ENCODE data around the gene CELA2A. TPM values are rescaled to one million over a fixed set of nuclear protein-coding genes. Genes with fewer than 3 reads are reported as not detected.

The CELA2A gene
- total RNA-seq: not detected in 2 replicates

DNA sequence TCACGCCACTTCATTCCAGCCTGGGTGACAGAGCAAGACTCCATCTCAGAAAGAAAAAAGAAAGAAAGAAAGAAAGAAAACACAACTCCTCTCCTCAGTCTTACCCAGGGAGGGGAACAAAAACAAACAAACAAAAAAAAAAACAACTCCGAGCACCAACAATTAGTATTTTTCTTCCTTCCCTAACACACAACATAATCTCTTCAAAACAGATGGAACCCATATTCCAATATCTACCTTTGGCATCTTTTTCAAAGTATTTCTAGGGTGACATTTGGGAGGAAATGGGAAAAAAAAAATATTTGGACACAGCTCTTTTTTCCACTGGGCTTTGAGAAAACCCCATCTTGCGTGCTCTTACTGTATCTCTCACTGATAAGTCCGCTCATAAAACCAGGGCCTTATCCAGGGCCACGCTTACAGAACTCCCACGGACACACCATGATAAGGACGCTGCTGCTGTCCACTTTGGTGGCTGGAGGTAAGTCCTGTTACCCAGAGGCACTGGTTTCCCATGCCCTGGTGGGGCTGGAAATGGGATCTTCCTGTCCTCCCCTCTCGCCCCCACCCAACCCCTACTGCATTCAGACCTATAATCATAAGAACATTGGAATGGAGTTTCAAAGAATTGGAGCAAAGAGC lies at the start of gene CELA2A:
TSS of gene CELA2A (plus strand) at position 420 of the 642 bp plus-strand sequence. CDS start at position 442, 22 bp downstream.
- no peak for DNase-seq

- no peak for DNase-seq
Observed at GRCh38 chr1:15407580-15407979, 49.0 kb upstream of the CELA2A start.

DNA sequence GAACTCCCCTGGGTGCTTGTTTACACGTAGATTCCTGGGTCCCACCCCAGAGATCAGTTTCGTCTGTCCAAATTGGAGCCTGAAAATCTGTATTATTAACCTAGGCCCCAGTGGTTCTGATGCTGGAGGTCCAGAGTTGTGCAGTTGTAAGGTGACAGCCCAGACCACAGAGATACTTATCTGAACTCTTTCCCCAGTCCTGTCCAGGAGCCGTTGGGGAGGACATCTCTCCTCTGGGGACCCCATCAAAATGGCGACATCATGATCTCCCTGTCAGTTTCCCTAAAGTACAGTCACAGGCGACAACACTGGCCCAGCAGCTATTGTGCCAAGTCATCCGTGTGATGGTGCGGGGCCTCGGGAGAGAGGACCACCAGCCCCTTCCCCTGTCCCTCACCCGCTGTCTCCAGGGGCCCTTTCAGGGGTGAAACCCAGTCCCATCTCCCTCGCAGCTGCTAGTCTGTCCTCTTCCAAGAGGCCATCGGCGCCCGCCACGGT lies 47.6 kb upstream of the CELA2A start:
- no peak for DNase-seq

DNA sequence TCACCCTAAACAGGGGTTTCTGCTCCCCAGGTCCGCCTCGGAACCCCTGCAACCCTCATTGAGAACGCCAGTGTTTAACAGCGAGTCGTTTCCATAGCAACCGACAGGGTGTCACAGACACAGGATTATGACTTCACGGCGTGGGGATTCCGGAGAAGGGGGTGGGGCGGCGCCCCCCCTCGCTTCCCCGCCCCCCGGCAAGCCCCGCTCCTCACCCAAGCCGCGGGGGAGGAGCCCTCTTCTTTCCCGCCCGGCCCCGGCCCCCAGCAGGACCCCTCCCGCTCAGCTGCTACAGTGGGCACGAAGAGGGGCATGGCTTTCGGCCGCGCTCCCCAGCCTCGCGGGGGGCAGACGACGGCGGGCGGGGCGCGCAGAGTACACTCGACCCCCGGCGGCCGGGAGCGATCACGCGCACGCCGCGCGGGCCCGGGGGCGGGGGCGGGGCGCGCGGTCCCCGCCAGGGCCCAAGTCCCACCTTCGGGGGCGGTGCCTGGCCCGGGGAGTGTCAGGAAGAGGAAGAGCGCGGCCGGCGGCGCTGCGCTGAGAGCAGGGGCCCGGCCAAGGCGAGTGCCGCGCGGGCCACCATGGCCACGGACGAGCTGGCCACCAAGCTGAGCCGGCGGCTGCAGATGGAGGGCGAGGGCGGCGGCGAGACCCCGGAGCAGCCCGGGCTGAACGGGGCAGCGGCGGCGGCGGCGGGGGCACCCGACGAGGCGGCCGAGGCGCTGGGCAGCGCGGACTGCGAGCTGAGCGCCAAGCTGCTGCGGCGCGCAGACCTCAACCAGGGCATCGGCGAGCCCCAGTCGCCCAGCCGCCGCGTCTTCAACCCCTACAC lies 46.9 kb upstream of the CELA2A start, which contains the start of gene EFHD2:
TSS of gene EFHD2 (plus strand) at position 501 of the 835 bp plus-strand sequence. CDS start at position 585, 84 bp downstream.
- DNase-seq: peak; percentile 83

DNA sequence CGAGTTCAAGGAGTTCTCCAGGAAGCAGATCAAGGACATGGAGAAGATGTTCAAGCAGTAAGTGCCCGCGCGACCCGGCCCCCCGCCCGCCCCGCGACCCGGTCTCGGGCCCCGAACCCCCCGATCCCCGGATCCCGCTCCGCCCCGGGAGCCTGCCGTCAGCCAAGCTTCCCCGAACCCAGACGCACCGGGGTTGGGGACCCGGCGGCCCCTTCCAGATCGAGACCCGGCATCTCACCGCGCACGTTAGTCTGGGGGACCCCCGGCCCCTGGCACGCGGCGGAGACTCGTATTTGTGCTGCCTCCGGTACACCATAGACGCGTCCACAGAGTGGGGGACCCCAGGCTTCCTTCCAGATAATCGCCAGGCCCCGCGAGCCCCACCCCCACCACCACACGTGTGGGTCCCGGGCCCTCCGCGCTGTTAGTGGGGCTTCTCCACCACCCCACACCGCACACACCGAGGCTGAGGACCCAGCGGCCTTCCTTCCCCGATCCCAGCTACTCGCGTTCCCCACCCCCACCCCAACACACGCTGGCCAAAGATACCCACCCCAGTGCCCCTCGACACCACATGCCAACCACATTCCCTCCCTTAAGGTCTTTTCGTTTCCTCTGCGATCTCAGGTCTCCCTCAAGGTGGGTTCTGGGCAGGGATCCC lies 46.2 kb upstream of the CELA2A start:
- DNase-seq: no peak

DNA sequence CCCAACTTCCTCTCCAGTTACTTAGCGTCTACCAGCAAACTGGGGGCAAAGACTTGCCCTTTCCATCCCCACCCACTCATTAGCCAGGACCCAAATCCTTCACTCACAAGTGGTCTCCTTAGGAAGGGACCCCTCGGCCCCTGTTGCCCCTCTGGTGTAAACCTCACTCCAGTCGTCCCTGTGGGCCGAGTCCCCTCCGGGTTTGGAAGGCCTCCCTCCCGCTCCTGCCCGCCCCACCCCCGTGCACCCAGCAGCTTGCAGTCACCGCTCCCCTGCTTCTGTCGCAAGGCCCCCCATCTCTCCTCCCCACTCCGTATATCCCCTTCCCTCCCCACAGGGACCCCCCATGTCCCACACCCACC lies 45.7 kb upstream of the CELA2A start:
- no peak for DNase-seq

GRCh38 chr1:15411593-15412137 lies 44.9 kb upstream of the CELA2A start:
- DNase-seq: no peak

DNA sequence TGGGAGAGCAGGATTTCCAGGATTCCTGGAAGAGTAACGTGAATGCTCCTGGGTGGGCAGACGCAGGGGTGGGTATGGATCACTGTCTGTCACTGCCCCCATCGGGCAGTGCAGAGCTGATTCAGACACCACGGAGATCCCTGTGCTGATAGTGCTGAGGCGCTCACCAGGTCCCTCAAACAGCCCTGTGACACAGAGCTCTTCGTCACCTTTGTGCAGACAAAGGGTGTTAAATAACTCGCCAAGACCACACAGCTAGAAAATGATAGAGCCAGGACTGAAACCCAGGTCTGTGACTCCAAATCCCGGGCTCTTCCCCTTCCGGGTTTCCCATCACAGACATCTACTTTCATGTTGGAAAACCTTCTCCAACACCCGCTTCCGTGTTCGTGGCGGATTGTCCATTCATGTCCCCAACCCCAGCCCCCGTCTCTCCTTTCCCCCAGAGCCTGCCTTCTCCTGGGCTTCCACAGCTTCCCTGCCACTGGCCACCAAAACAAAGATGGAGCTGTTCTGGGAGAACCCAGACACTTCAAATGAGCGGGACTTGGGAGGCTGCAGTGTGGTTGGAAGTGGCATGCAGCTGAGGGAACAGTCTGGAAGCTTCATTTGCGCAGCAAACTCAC lies 44.2 kb upstream of the CELA2A start:
- peak; percentile 37 for DNase-seq

- peak; percentile 62 for DNase-seq
Observed at GRCh38 chr1:15412843-15413242, 43.7 kb upstream of the CELA2A start.

- no peak for DNase-seq
Observed at GRCh38 chr1:15413563-15414444, 42.7 kb upstream of the CELA2A start.

DNA sequence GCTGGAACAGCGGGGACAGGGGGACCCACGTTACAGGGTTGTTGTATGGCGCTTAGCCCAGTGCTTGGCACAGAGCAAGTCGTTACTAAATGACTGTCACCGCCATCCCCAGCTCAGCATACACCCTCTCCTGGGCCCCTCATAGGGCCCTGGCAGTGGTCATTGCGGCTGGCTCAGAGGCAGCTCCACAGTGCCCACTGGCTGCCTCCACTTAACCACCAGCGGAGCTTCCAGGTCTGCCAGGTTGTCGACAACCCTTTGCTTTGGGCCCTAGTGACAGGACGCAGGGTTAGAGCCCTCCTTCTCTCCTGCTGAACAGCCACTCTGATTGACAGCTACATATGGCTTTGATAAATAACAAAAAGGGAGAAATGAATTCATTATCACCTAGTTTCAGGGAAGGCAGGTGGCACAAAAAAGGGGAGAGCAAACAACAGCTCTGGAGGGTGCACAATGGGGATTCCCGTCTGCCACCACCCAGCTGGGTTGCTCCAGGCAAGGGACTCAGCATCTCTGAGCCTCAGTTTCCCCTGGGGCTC lies 42.0 kb upstream of the CELA2A start:
- DNase-seq: no peak

GRCh38 chr1:15417059-15417934 lies 39.2 kb upstream of the CELA2A start:
- DNase-seq: peak; percentile 78

GRCh38 chr1:15418806-15419515 lies 37.6 kb upstream of the CELA2A start:
- peak; percentile 56 for DNase-seq

DNA sequence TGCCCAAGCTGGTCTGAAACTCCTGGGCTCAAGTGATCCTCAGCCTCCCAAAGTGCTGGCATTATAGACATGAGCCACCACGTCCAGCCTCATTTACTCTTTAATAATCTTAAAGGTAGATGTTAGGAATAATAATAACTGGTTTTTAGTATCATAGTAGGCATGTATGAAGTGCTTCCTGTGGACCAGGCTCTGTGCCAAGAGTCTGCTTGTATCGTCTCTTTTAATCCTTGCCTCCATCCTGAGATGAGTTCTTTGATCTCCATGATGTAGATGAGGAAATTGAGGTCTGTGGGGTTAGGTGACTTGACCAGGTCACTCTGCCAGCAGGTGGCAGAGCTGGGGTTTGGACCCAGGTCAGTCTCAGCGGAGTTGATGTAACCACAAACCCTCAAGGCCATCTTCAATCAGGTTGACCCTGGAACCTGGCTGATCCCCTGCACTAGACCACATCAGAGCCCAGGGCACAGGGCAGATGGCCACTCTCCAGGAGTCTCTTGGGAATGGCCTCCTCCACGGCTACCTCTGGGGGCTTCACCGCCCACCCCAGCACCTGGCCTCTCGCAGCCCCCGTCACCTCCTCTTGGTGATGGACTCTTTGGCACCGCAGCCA lies 35.6 kb upstream of the CELA2A start:
- DNase-seq: no peak

- DNase-seq: no peak
Observed at GRCh38 chr1:15422871-15423270, 33.7 kb upstream of the CELA2A start.

DNA sequence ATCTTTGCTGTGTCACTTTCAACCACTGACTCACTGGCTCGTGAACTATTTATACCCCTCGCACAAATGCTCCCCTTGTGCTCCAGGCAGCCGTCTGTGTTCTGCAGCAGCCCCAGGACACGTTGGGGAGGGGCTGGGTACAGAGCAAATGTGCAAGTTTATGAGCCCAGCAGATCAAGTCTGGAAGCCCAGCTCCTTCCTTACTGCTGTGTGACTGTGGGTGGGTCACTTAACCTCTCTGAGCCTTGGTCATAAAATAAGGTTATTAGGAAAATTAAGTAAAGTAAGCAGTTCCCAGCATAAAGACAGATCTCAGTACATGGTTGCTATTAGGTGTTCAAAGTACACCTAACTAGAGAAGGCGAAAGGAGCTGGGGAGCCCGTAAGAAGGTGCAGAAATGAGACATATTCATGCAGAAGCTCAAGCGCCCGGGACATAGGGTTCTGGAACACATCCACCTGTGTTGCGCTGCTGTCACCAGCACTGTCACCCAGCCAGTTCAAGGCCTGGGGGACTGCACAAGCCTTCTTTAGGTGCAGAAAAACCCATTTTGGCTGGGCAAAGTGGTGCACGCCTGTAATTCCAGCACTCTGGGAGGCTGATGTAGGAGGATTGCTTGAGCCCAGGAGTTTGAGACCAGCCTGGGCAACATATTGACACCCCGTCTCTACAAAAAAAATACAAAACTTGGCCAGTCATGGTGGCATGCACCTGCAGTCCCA lies 33.0 kb upstream of the CELA2A start:
- DNase-seq: no peak

DNA sequence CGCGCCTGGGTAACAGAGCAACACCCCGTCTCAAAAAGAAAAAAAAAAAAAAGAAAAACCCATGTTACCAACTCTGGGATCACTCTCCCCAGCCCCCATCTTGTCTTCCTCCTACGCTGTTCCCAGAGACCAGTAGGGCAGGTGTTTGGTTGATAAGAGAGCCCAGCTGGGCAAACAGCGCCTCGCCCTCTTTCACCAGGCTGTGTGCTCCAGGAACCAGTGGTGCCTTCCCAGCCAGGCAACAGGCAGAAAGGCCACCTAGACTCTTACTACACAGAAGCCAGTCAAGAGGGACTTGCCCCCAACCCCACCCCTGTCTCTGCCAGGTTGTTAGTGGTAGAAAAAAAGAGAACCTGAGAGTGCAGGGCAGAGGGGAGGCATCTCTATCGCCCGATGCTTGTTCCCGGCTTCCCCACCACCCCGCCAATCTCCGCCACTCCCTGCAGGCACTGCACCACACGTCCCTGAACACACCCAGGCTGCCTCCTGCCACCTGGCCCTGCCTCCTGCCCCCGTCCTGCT lies 32.3 kb upstream of the CELA2A start:
- no peak for DNase-seq

DNA sequence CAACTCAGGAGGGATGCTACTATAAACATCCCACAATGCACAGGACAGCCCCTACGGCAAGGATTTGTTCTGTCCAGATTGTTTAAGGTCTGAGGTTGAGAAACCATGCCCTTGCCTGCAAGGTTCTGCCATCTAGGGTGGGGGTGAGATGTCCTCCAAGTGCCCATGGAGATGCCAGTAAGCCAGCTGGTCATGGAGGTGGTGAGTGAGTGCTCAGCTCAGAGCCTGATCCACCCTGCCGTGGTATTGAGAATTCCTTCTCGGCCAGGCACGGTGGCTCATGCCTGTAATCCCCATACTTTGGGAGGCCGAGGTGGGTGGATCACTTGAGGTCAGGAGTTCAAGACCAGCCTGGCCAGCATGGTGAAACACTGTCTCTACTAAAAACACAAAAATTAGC lies 31.6 kb upstream of the CELA2A start:
- no peak for DNase-seq
